ENCODE data around the gene SERTAD1. TPM values are rescaled to one million over a fixed set of nuclear protein-coding genes. Genes with fewer than 3 reads are reported as not detected.

The SERTAD1 gene
- total and polyA plus RNA-seq, 2 of the 8 experiments (the other 6 are each of a cell fraction or from before 2014, with no cell fraction given) = 5.4 to 6.6 TPM

- WGBS, 2 experiments (ENCODE audit: extremely low coverage in 1 of 2, insufficient coverage in 1 of 2, insufficient read length in 1 of 2, insufficient replicate concordance in 2 of 2, low coverage in 1 of 2, low lambda C conversion rate in 2 of 2, missing lambda C conversion rate in 1 of 2) = 76% methylated on average over 9 of the region's 9 CpGs; no CpG with 5 or more reads in 1 of the 2 experiments
- H3K9ac ChIP-seq (replicated peaks in 1 of 4; ENCODE audit: extremely low read depth in 1 of 4, low read depth in 3 of 4, low read length in 3 of 4) = no peak overlapping the region
- H3K27ac ChIP-seq (ENCODE audit: low read depth, low read length) = no peak overlapping the region
- H3K23ac ChIP-seq (ENCODE audit: insufficient read length) = no peak overlapping the region
- no peaks in the 10 kb centered on the region for H3K36me3 ChIP-seq (ENCODE audit: control insufficient read depth in 2 of 4, insufficient read depth in 4 of 4, low read length in 3 of 4)
- no peak overlapping the region for H3K56ac ChIP-seq (replicated peaks; ENCODE audit: insufficient read length, low read depth, low read length)
- no peak overlapping the region for H2BK5ac ChIP-seq (ENCODE audit: low read depth, low read length)
- no peak overlapping the region for H2AFZ ChIP-seq (ENCODE audit: low read length)
- POLR2A ChIA-PET (ENCODE audit: partially characterized antibody) = interaction anchor here (0.5 to 1.0 kb wide), 3 partner anchors 11 to 58 kb away, joined by 3 to 4 read pairs (median 3); no protein-coding TSS in a partner anchor
- no peak overlapping the region for H3K18ac ChIP-seq (ENCODE audit: extremely low read depth, low read length)
- H3K79me2 ChIP-seq (ENCODE audit: control insufficient read depth in 1 of 2, insufficient read depth in 2 of 2, low read length in 2 of 2) = no peaks in the 10 kb centered on the region
- peaks cover 0 to 4% (median 1%) of the 10 kb centered on the region in 4 experiments; a peak in 4 of 7 replicates for H3K27me3 ChIP-seq (replicated peaks in 1 of 4; ENCODE audit: control insufficient read depth in 3 of 4, extremely low read depth in 1 of 4, insufficient read depth in 3 of 4, low read length in 3 of 4)
- no peak overlapping the region for H2AK5ac ChIP-seq (ENCODE audit: low read depth, low read length)
- H3K23me2 ChIP-seq (ENCODE audit: low read depth, low read length) = no peaks in the 10 kb centered on the region
- H4K20me1 ChIP-seq (replicated peaks in 1 of 2; ENCODE audit: control insufficient read depth in 1 of 2, insufficient read depth in 2 of 2, low read length in 2 of 2) = peaks cover 0 to 1% of the 10 kb centered on the region in 2 experiments
- no peak overlapping the region for H3K4me2 ChIP-seq (ENCODE audit: insufficient read depth in 1 of 2, low read depth in 2 of 2, low read length in 2 of 2)
- H4K91ac ChIP-seq (replicated peaks; ENCODE audit: insufficient read length, low read length) = no peak overlapping the region
- H4K8ac ChIP-seq (ENCODE audit: extremely low read depth, insufficient read depth, low read length) = no peak overlapping the region
- H2BK12ac ChIP-seq (ENCODE audit: low read depth, low read length) = no peak overlapping the region
- no peaks in the 10 kb centered on the region for H3K79me1 ChIP-seq (ENCODE audit: low read depth, low read length)
- H3K4me1 ChIP-seq (replicated peaks in 1 of 4; ENCODE audit: control insufficient read depth in 3 of 4, insufficient read depth in 4 of 4, low read length in 3 of 4) = peaks cover 0 to 4% (median 3%) of the 10 kb centered on the region in 4 experiments; a peak in 3 of 7 replicates
- H2BK20ac ChIP-seq (ENCODE audit: low read length) = no peak overlapping the region
- no peak overlapping the region for H2BK120ac ChIP-seq (replicated peaks; ENCODE audit: low read depth, low read length)
- H3K14ac ChIP-seq (ENCODE audit: insufficient read length) = no peak overlapping the region
- DNase-seq (ENCODE audit: low read depth in 1 of 2, low spot score in 2 of 2) (no peak), FAIRE-seq (no peak)
- TF ChIP-seq TCF12 (IDR thresholded peaks at IDR 0.05; ENCODE audit: low read depth, low read length) (no peak), YY1 (IDR thresholded peaks at IDR 0.05; ENCODE audit: low read depth, low read length) (no peak), TEAD4 (IDR thresholded peaks at IDR 0.05; ENCODE audit: low read depth, low read length) (no peak), RAD21 (IDR thresholded peaks at IDR 0.05 in 1 of 2, conservative IDR thresholded peaks at IDR 0.05 in 1 of 2; ENCODE audit: low read depth in 2 of 2, low read length in 2 of 2) (peak; percentile 37 to 47), MAFK (IDR thresholded peaks at IDR 0.05; ENCODE audit: low read depth, low read length) (no peak)
- TF ChIP-seq, protein P1, sequence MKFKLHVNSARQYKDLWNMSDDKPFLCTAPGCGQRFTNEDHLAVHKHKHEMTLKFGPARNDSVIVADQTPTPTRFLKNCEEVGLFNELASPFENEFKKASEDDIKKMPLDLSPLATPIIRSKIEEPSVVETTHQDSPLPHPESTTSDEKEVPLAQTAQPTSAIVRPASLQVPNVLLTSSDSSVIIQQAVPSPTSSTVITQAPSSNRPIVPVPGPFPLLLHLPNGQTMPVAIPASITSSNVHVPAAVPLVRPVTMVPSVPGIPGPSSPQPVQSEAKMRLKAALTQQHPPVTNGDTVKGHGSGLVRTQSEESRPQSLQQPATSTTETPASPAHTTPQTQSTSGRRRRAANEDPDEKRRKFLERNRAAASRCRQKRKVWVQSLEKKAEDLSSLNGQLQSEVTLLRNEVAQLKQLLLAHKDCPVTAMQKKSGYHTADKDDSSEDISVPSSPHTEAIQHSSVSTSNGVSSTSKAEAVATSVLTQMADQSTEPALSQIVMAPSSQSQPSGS (IDR thresholded peaks at IDR 0.05; ENCODE audit: low read length) = no peak
- TF ChIP-seq, protein P2, sequence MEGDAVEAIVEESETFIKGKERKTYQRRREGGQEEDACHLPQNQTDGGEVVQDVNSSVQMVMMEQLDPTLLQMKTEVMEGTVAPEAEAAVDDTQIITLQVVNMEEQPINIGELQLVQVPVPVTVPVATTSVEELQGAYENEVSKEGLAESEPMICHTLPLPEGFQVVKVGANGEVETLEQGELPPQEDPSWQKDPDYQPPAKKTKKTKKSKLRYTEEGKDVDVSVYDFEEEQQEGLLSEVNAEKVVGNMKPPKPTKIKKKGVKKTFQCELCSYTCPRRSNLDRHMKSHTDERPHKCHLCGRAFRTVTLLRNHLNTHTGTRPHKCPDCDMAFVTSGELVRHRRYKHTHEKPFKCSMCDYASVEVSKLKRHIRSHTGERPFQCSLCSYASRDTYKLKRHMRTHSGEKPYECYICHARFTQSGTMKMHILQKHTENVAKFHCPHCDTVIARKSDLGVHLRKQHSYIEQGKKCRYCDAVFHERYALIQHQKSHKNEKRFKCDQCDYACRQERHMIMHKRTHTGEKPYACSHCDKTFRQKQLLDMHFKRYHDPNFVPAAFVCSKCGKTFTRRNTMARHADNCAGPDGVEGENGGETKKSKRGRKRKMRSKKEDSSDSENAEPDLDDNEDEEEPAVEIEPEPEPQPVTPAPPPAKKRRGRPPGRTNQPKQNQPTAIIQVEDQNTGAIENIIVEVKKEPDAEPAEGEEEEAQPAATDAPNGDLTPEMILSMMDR (IDR thresholded peaks at IDR 0.05; ENCODE audit: control extremely low read depth in 1 of 3, insufficient read depth in 1 of 3, low read depth in 1 of 3, low read length in 3 of 3) = peak; percentile 40 to 62 (median 47)
- no peak overlapping the region for H3K4ac ChIP-seq (replicated peaks; ENCODE audit: insufficient read length, low read depth, low read length)
- H3K4me3 ChIP-seq (ENCODE audit: extremely low read depth in 1 of 4, insufficient read depth in 2 of 4, low read depth in 3 of 4, low read length in 4 of 4) = no peak overlapping the region
- CTCF ChIA-PET (ENCODE audit: partially characterized antibody) = interaction anchor here (0.7 to 1.3 kb wide), 4 partner anchors 10 to 554 kb away, joined by 3 to 5 read pairs (median 4); no protein-coding TSS in a partner anchor
- H4K5ac ChIP-seq (ENCODE audit: insufficient read length, low read depth, low read length) = no peak overlapping the region
- no peak overlapping the region for H2BK15ac ChIP-seq (ENCODE audit: low read length)
- H3K9me3 ChIP-seq (ENCODE audit: insufficient read depth in 2 of 2, low read depth in 1 of 2, low read length in 1 of 2) = no peaks in the 10 kb centered on the region
Measured at GRCh38 chr19:40392894-40393517, 32.8 kb downstream of the SERTAD1 start.
